B cell (primary cell): Measurements from ENCODE around the gene AQP12B. TPM values are rescaled to one million over a fixed set of nuclear protein-coding genes. Genes with fewer than 3 reads are reported as not detected.
"Not testable (repeated sequence)": the region's sequence is repeated elsewhere in the genome, so short reads cannot be mapped to it uniquely, and the experiment has no call there.

Experiments
- ATAC-seq: fragments of 200-7000 bp; cut with Tn5 transposase; one replicate; pipeline ENCODE4 v1.10.0; 2021; ENCODE audit warnings: low read depth, mild to moderate bottlenecking, moderate number of reproducible peaks, moderate library complexity
- CTCF ChIA-PET: fragments of 350-600 bp; sonication (Branson Sonifier 250); formaldehyde crosslinking; loops from one replicate; lab custom pipeline; 2021; ENCODE audit warnings: antibody characterized with exemption, inconsistent platforms; lab: Charles Lee
- POLR2A ChIA-PET: fragments of 350-600 bp; sonication (Branson Sonifier 250); formaldehyde crosslinking; loops from one replicate; lab custom pipeline; 2021; ENCODE audit warnings: antibody characterized with exemption; lab: Charles Lee
- DNase-seq: peaks from one replicate; pipeline ENCODE4 v3.0.0; 2013
- H2AFZ ChIP-seq: 2 replicates; pipeline ENCODE4 v1.6.1; 2012; ENCODE audit warnings: mild to moderate bottlenecking, low read depth, low read length; ENCODE audit not compliant: insufficient read depth, poor library complexity, severe bottlenecking
- H3K27ac ChIP-seq, 2 donors: 1 replicate in 1 of 2; 2 replicates in 1 of 2; pipeline ENCODE4 v1.5.1; 2012 to 2013; ENCODE audit warnings: low read length in 2 of 2, mild to moderate bottlenecking in 2 of 2, moderate library complexity in 1 of 2
- H3K27me3 ChIP-seq, 4 experiments: fragments of 200-600 bp in 1 of 4; sonication (generic) in 1 of 4; replicated peaks in 1 of 4; 1 replicate in 2 of 4; 2 replicates in 2 of 4; pipeline versions ENCODE4 v1.6.1 to v1.7.0; 2013 to 2016; ENCODE audit warnings: low read length in 3 of 4, mild to moderate bottlenecking in 2 of 4, mixed read lengths in 1 of 4, moderate library complexity in 1 of 4; ENCODE audit not compliant: insufficient read depth in 4 of 4, control insufficient read depth in 3 of 4; ENCODE audit errors: control extremely low read depth in 1 of 4
- H3K36me3 ChIP-seq, 2 experiments: replicated peaks in 1 of 2; 1 replicate in 1 of 2; 2 replicates in 1 of 2; pipeline versions ENCODE4 v1.6.1 to v1.7.1; 2013; ENCODE audit warnings: low read length in 1 of 2; ENCODE audit not compliant: insufficient read depth in 2 of 2, control insufficient read depth in 1 of 2; ENCODE audit errors: control extremely low read depth in 1 of 2, extremely low read depth in 1 of 2
- H3K4me1 ChIP-seq, 2 donors: fragments of 200-600 bp in 1 of 2; sonication (generic) in 1 of 2; 1 replicate in 1 of 2; 2 replicates in 1 of 2; pipeline versions ENCODE4 v1.5.1 to v1.6.1; 2013 to 2017; ENCODE audit warnings: low read length in 2 of 2; ENCODE audit not compliant: control insufficient read depth in 2 of 2, insufficient read depth in 2 of 2
- H3K4me2 ChIP-seq: replicated peaks from 2 replicates; pipeline ENCODE3; 2012; ENCODE audit warnings: mild to moderate bottlenecking, low read depth, low read length; ENCODE audit not compliant: poor library complexity, severe bottlenecking
- H3K4me3 ChIP-seq, 5 experiments: fragments of 200-600 bp in 1 of 5; sonication (generic) in 1 of 5; 1 replicate in 3 of 5; 2 replicates in 2 of 5; pipeline versions ENCODE4 v1.5.1 to v1.7.0; 2011 to 2016; ENCODE audit warnings: low read length in 4 of 5, mild to moderate bottlenecking in 4 of 5, low read depth in 2 of 5, control low read depth in 1 of 5, moderate library complexity in 1 of 5; ENCODE audit not compliant: insufficient read depth in 1 of 5; ENCODE audit errors: control extremely low read depth in 1 of 5, extremely low read depth in 1 of 5
- H3K79me2 ChIP-seq: fragments of 200-600 bp; sonication (generic); one replicate; pipeline ENCODE4 v1.6.0; 2016; ENCODE audit warnings: low read length; ENCODE audit not compliant: control insufficient read depth, insufficient read depth
- H3K9ac ChIP-seq: fragments of 200-600 bp; sonication (generic); 2 replicates; pipeline ENCODE4 v1.6.1; 2017; ENCODE audit warnings: mild to moderate bottlenecking, low read length, moderate library complexity
- H3K9me3 ChIP-seq, 3 donors: one replicate each; pipeline versions ENCODE4 v1.6.1 to v1.7.1; 2013; ENCODE audit warnings: low read length in 2 of 3; ENCODE audit not compliant: control insufficient read depth in 2 of 3, insufficient read depth in 1 of 3; ENCODE audit errors: control extremely low read depth in 1 of 3
- H4K20me1 ChIP-seq: 2 replicates; pipeline ENCODE4 v1.6.0; 2012; ENCODE audit warnings: mild to moderate bottlenecking, low read length; ENCODE audit not compliant: insufficient read depth, control insufficient read depth, poor library complexity, severe bottlenecking
- H3K27ac Mint-ChIP-seq: one replicate; pipeline ENCODE4 v1.8.0; 2021; ENCODE audit warnings: mixed read lengths
- H3K27me3 Mint-ChIP-seq: one replicate; pipeline ENCODE4 v1.8.0; 2021; ENCODE audit warnings: mixed read lengths
- H3K4me1 Mint-ChIP-seq: one replicate; pipeline ENCODE4 v1.8.0; 2021; ENCODE audit warnings: mixed read lengths
- H3K4me3 Mint-ChIP-seq: one replicate; pipeline ENCODE4 v1.8.0; 2021; ENCODE audit warnings: mixed read lengths
- H3K9me3 Mint-ChIP-seq: one replicate; pipeline ENCODE4 v1.8.0; 2022; ENCODE audit warnings: mixed read lengths; ENCODE audit not compliant: insufficient read depth
- WGBS: methylation state at CpG from one replicate; pipeline ENCODE4 v1.1.5; 2013; ENCODE audit warnings: missing lambda C conversion rate; ENCODE audit not compliant: insufficient coverage; 5-methylcytosine and 5-hydroxymethylcytosine counted together
- intact Hi-C: fragments of 100-400 bp; cut with micrococcal nuclease; formaldehyde crosslinking; loops from one replicate; pipeline ENCODE4 v1.10.0; 2022
- polyA plus RNA-seq: library from polyadenylated mRNA; depleted of rRNA; stranded (reverse); fragments of >200 nt; gene quantifications from 2 replicates; pipeline ENCODE4 v1.2.3, GENCODE V29; 2012
- total RNA-seq, 2 donors: library from RNA; stranded (reverse); fragments of 120-200 nt in 1 of 2; gene quantifications; 1 replicate in 1 of 2; 2 replicates in 1 of 2; pipeline versions ENCODE4 v1.2.3 to v1.2.4, GENCODE V29; 2013 to 2022

Gene AQP12B
- total and polyA plus RNA-seq, 2 donors (not counting 1 experiment from before 2014, with no cell fraction given) = not detected

DNA sequence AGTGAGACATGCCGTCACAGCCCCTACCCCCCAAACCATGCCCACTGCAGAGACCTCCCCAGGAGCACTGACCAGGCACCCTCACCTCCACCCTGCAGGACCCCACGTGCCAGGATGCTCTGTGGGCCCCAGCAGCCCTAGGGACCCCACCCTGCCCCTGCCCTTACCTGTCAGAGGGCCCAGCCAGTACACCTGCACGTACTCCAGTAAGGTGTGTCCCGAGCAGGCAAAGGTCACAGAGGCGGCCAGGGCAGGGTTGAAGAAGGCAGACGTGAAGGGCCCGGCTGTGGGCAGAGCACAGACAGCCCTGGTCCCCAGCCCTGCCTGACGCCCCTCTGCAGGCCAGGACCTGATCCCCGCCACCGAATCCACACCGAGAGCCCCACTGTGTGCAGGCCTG is 2.5 kb downstream of the AQP12B start:
- CTCF ChIA-PET, H2AFZ ChIP-seq, H3K4me1 Mint-ChIP-seq, H3K9ac ChIP-seq, intact Hi-C loops, H3K4me2 ChIP-seq, DNase-seq, ATAC-seq, H3K36me3 ChIP-seq, H3K9me3 ChIP-seq, H3K27ac Mint-ChIP-seq, H3K4me1 ChIP-seq, H3K9me3 Mint-ChIP-seq, H3K79me2 ChIP-seq, H3K27me3 Mint-ChIP-seq, H3K4me3 ChIP-seq, H3K4me3 Mint-ChIP-seq, POLR2A ChIA-PET, H3K27me3 ChIP-seq, H3K27ac ChIP-seq, H4K20me1 ChIP-seq: not testable (repeated sequence)
- WGBS = no CpG with 5 or more reads among the region's 11 CpGs

DNA sequence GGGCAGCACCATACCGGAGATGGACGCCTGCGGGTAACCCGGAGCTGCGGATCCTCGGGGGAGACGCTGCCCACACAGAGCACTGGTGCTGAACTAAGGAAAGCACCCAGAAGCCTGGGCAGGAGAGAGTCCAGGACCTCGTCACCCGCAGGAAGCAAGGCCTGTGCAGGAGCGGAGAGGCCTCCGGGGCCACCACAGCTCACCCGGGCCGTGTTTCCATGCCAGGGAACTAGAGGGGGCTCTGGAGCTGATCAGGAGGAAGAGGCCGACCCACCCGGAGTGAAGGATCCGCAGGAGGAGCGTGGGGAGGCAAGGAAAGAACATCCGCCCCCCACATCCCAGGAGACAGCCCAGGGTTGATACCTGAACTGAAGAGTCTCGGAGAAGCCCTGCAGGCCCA is 3.8 kb downstream of the AQP12B start:
- H3K27me3 ChIP-seq, H3K27me3 Mint-ChIP-seq, POLR2A ChIA-PET, H3K4me1 ChIP-seq, H3K27ac Mint-ChIP-seq, H3K9ac ChIP-seq, H3K4me3 Mint-ChIP-seq, H3K27ac ChIP-seq, H3K79me2 ChIP-seq, DNase-seq, H4K20me1 ChIP-seq, CTCF ChIA-PET, intact Hi-C loops, H2AFZ ChIP-seq, H3K9me3 Mint-ChIP-seq, H3K9me3 ChIP-seq, H3K36me3 ChIP-seq, H3K4me1 Mint-ChIP-seq, ATAC-seq, H3K4me2 ChIP-seq, H3K4me3 ChIP-seq: not testable (repeated sequence)
- WGBS = no CpG with 5 or more reads among the region's 19 CpGs

GRCh38 chr2:240678043-240678442 is 4.6 kb downstream of the AQP12B start:
- intact Hi-C loops, H3K4me1 Mint-ChIP-seq, H3K4me3 ChIP-seq, H3K4me3 Mint-ChIP-seq, H3K4me2 ChIP-seq, POLR2A ChIA-PET, H3K36me3 ChIP-seq, H3K9me3 ChIP-seq, H3K4me1 ChIP-seq, CTCF ChIA-PET, H3K9me3 Mint-ChIP-seq, H3K27ac Mint-ChIP-seq, DNase-seq, H2AFZ ChIP-seq, ATAC-seq, H3K27ac ChIP-seq, H3K27me3 Mint-ChIP-seq, H3K9ac ChIP-seq, H4K20me1 ChIP-seq, H3K27me3 ChIP-seq, H3K79me2 ChIP-seq: not testable (repeated sequence)
- no CpG with 5 or more reads among the region's 14 CpGs for WGBS

- H3K27ac Mint-ChIP-seq, H3K27me3 ChIP-seq, H3K9ac ChIP-seq, POLR2A ChIA-PET, H3K4me2 ChIP-seq, H3K4me3 ChIP-seq, H2AFZ ChIP-seq, DNase-seq, H4K20me1 ChIP-seq, H3K4me1 ChIP-seq, H3K9me3 Mint-ChIP-seq, H3K79me2 ChIP-seq, intact Hi-C loops, H3K27ac ChIP-seq, ATAC-seq, H3K4me1 Mint-ChIP-seq, H3K36me3 ChIP-seq, H3K4me3 Mint-ChIP-seq, CTCF ChIA-PET, H3K9me3 ChIP-seq: not testable (repeated sequence)
- WGBS = no CpG with 5 or more reads among the region's 24 CpGs
- peaks cover 17% of the 10 kb centered on the region for H3K27me3 Mint-ChIP-seq
Measured at GRCh38 chr2:240675345-240675744, 7.3 kb downstream of the AQP12B start.
